Breast epithelium (tissue), 3 donors: ENCODE data around the gene MRPS15.

Experiments
- POLR2A ChIP-seq: fragments of 450-650 bp; IDR thresholded peaks from one replicate; pipeline ENCODE4 v1.6.1; 2016; ENCODE audit warnings: antibody characterized with exemption, mild to moderate bottlenecking, moderate library complexity
- POLR2AphosphoS5 ChIP-seq, 3 donors: sonication (generic); formaldehyde crosslinking; IDR thresholded peaks; one replicate each; pipeline ENCODE4 v1.6.1; 2017; ENCODE audit warnings: antibody characterized with exemption in 3 of 3
- TF ChIP-seq, protein P1 (sequence below), 3 donors: fragments of 450-650 bp; IDR thresholded peaks; one replicate each; pipeline ENCODE4 v1.5.1; 2016 to 2017; ENCODE audit warnings: antibody characterized with exemption in 3 of 3, mild to moderate bottlenecking in 3 of 3, moderate library complexity in 3 of 3

DNA sequence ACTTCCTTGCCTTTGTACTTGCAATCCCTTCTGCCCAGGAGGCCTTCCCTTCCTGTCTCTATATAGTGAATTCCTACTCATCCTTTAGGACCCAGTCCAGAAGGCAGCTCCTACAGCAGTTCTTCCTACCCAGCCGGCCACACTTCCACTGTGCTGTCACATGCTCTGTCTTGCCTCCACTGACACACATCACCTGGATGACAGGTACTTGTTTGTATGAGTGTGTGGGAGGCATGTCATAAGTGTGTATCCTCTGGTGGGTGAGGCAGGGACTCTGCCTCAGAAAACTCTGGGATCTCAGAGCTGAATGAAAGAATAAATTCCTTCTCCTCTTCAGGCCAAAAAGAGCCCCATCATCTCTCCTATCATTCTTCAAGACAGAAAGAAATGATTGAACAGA lies 8.8 kb downstream of the MRPS15 start:
- TF ChIP-seq, protein P1, sequence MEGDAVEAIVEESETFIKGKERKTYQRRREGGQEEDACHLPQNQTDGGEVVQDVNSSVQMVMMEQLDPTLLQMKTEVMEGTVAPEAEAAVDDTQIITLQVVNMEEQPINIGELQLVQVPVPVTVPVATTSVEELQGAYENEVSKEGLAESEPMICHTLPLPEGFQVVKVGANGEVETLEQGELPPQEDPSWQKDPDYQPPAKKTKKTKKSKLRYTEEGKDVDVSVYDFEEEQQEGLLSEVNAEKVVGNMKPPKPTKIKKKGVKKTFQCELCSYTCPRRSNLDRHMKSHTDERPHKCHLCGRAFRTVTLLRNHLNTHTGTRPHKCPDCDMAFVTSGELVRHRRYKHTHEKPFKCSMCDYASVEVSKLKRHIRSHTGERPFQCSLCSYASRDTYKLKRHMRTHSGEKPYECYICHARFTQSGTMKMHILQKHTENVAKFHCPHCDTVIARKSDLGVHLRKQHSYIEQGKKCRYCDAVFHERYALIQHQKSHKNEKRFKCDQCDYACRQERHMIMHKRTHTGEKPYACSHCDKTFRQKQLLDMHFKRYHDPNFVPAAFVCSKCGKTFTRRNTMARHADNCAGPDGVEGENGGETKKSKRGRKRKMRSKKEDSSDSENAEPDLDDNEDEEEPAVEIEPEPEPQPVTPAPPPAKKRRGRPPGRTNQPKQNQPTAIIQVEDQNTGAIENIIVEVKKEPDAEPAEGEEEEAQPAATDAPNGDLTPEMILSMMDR (IDR thresholded peaks at IDR 0.05): no peak
- TF ChIP-seq POLR2AphosphoS5 (IDR thresholded peaks at IDR 0.05) (no peak), POLR2A (no peak)
